HG03097 (cell line): ENCODE results near the gene TCOF1.
A peak's percentile ranks its signal among the peaks of the same experiment; 100 is the strongest.
"Not testable (repeated sequence)": the region's sequence is repeated elsewhere in the genome, so short reads cannot be mapped to it uniquely, and the experiment has no call there.

Experiments
- ATAC-seq: cut with Tn5 transposase; IDR thresholded peaks from one replicate; pipeline ENCODE4 v1.9.1; 2021; ENCODE audit not compliant: unreplicated experiment, low FRiP score

Gene TCOF1

GRCh38 chr5:150402901-150403342 is 45.4 kb downstream of the TCOF1 start:
- no peak for ATAC-seq

- ATAC-seq = no peak
Measured at GRCh38 chr5:150404121-150404520, 46.6 kb downstream of the TCOF1 start.

- no peak for ATAC-seq
Measured at GRCh38 chr5:150404535-150404934, 47.0 kb downstream of the TCOF1 start.

- no peak for ATAC-seq
Measured at GRCh38 chr5:150404941-150405816, 47.7 kb downstream of the TCOF1 start.

GRCh38 chr5:150406103-150406722 is 48.7 kb downstream of the TCOF1 start:
- no peak for ATAC-seq

- no peak for ATAC-seq
Measured at GRCh38 chr5:150406723-150407095, 49.2 kb downstream of the TCOF1 start.

GRCh38 chr5:150407096-150407720 is 49.7 kb downstream of the TCOF1 start:
- ATAC-seq = no peak

GRCh38 chr5:150408231-150408943 is 50.9 kb downstream of the TCOF1 start:
- ATAC-seq = no peak

GRCh38 chr5:150409638-150410523 is 52.4 kb downstream of the TCOF1 start:
- peak; percentile 25 for ATAC-seq

GRCh38 chr5:150410524-150411244 is 53.2 kb downstream of the TCOF1 start:
- no peak for ATAC-seq

GRCh38 chr5:150411245-150411979 is 53.9 kb downstream of the TCOF1 start:
- no peak for ATAC-seq

GRCh38 chr5:150412319-150413175 is 55.0 kb downstream of the TCOF1 start, which contains the start of gene CD74:
Gene CD74, minus strand, starts transcription at chr5:150412910. Its CDS starts 161 bp downstream, at chr5:150412749.
- ATAC-seq = peak; percentile 80

GRCh38 chr5:150413176-150413901 is 55.8 kb downstream of the TCOF1 start:
- no peak for ATAC-seq

- not testable (repeated sequence) for ATAC-seq
Measured at GRCh38 chr5:150413902-150414790, 56.6 kb downstream of the TCOF1 start.

GRCh38 chr5:150419630-150420270 is 62.3 kb downstream of the TCOF1 start:
- no peak for ATAC-seq
